GM20000 (cell line): Measurements from ENCODE around the gene HEATR9.

Source experiments
- DNase-seq: peaks from one replicate; pipeline ENCODE4 v3.0.0; 2012; ENCODE audit warnings: low spot score
- CTCF ChIP-seq: IDR thresholded peaks from 2 replicates; pipeline ENCODE4 v1.5.1; 2012; ENCODE audit warnings: mild to moderate bottlenecking, control low read depth; ENCODE audit errors: extremely low read depth, missing control alignments

Gene HEATR9, protein sequence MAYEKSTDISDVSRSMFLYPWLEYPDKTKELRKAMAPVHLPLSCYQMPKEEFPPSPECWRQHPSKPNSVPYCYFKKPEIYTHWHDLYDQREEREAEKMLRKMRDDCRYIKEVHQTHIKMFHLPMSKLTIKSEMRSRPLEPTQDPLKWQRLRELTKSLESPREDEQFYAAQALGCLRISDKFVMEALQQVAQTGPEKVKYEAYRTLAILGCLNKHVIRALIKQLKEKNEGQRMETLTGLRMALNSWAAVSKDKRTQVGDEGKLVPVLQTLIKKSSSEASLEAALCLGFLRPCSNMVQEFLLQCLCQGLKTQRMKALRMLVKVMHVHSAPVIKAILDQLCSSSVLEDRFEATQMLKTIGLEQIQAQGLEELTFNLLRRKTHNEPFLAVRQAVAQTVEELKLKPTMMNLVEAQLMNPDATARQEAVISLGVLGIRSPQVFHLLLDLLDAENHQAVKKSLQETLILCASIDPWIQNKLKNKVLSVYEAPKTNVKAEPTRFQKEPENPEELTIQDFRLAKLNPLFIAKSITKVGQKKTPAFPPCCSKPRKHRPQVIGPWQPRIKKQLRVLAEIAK

GRCh38 chr17:35868737-35869136 lies at the start of gene HEATR9:
Gene HEATR9, minus strand, starts transcription at chr17:35868891. Its CDS starts 149 bp downstream, at chr17:35868742.
- no peak for TF ChIP-seq CTCF
- DNase-seq = no peak

GRCh38 chr17:35917519-35918213 lies 49.0 kb upstream of the HEATR9 start:
- DNase-seq = no peak
- no peak for TF ChIP-seq CTCF

DNA sequence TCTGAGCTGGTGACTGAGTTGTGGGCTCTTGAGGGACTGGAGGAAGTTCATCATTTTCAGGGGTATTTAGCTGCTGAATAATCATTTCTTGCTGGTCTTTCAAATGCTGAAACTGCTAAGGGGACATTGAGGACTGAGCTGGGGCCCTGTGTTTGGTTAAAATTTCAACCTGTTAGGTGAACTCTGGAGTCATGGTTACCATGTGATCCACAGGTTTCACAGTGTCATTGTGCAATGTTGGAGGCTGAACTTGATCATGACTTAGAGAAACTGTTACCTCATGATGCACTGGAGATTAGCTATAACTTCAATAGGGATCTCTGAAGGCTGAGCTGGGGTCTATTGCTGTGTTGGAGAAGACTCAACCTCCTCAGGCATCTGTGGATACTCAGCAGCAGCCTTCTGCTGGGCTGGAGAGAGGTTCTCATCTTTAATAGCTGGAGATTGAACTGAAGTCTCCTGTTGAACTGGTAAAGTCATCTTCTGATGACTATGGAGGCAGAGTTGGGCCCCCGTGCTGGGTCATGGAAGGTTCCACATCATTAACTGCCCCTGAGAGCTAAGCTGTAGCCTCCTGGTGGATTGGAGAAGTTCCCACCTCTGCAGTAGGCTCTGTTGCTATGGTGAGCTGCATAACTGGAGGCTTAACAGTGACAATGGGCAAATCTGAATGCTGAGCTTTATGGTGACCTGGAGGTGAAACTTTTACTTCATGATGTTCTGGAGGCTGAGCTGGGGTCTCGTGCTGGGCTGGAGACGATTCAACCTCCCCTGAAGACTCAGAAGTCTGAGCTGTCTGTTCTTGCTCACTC lies 46.7 kb upstream of the HEATR9 start:
- DNase-seq = no peak
- TF ChIP-seq CTCF = no peak

GRCh38 chr17:35914354-35914753 lies 45.7 kb upstream of the HEATR9 start:
- DNase-seq = no peak
- no peak for TF ChIP-seq CTCF

- DNase-seq = no peak
- no peak for TF ChIP-seq CTCF
Observed at GRCh38 chr17:35913609-35914008, 44.9 kb upstream of the HEATR9 start.

DNA sequence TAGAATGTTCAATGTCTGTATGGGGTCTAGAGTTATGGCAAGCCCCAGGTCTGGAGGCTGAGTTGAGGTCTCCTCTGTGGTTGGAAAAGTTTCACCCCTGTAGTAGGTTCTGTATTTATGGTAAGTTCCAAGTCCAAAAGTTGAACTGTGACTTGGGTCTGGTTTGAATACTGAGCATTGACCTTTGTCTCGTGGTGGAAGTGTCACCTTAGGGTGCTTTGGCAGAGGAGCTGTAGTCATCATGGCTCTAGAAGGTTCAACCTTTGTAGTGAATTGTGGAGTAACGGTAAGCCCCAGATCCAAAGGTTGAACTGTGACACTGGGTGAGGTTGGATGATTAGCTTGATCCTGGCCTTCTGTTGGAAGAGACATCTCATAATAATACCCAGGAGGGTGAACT lies 44.3 kb upstream of the HEATR9 start:
- DNase-seq = no peak
- no peak for TF ChIP-seq CTCF
